Brain microvascular endothelial cell (primary cell): ENCODE measurements around the gene KCNQ1.

Experiments used
- DNase-seq: peaks from one replicate; pipeline ENCODE4 v3.0.0-alpha.2; 2020
- H3K27ac ChIP-seq: fragments of 250-450 bp; sonication (Bioruptor Pico); 2 replicates; pipeline ENCODE4 v1.5.1; 2020; ENCODE audit warnings: mild to moderate bottlenecking, moderate library complexity
- H3K27me3 ChIP-seq: fragments of 250-450 bp; sonication (Bioruptor Pico); replicated peaks from 2 replicates; pipeline ENCODE4 v1.5.1; 2020; ENCODE audit warnings: mild to moderate bottlenecking
- H3K36me3 ChIP-seq: fragments of 250-450 bp; sonication (Bioruptor Pico); replicated peaks from 2 replicates; pipeline ENCODE4 v1.5.1; 2020; ENCODE audit warnings: mild to moderate bottlenecking
- H3K4me3 ChIP-seq: 2 replicates; pipeline ENCODE4 v1.5.1; 2011; ENCODE audit warnings: low read depth, mild to moderate bottlenecking, control low read depth, low read length, moderate library complexity
- in situ Hi-C: cut with HindIII; loops from 2 replicates; pipeline ENCODE4 v1.10.0; 2017; ENCODE audit warnings: low sequenced_read_pairs, low pct_ligation_motif_present
- TF ChIP-seq, protein P1 (sequence below): IDR thresholded peaks from 2 replicates; pipeline ENCODE4 v1.5.1; 2011; ENCODE audit warnings: low read depth, mild to moderate bottlenecking, moderate library complexity, low read length, control low read depth, inconsistent platforms; ENCODE audit errors: missing control alignments

KCNQ1 gene

DNA sequence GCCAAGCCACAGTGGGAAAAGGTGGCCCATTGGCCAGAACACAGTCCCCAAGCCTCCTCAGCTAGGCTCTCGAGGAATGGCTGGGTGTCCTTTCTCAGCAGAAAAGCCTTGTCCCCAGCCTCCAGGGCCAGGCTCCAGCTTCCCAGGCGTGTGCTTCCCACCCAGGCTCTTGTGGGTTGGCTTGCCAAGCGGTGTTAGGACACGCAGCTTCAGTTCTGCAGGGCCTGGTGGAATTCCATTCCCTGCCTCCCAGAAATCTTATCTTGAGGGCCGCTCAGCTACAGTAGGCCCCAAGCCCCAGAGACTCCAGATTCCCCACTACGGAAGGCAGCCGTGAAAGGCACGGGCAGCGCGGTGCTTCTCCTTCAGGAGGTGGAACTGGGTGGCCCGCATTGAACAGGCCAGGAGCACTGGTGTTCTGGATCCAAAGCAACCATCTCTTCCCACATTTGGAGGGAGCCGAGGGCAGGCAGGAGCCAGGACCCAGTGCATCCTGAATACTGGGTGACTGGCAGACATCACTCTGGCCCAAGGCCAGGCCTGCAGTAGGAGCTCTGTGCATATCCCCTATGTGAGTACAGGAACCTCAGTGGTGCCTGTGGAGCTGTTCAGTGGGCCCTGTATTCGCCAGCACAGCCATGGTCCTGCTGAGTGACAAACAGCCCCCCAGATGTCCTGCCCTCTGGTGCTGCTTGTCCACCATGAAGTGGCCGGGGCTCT is 271.7 kb downstream of the KCNQ1 start:
- Histone ChIP-seq H3K27ac (no peak overlapping the region), H3K4me3 (no peak overlapping the region), H3K36me3 (no peaks in the 10 kb centered on the region), H3K27me3 (peaks cover 3% of the 10 kb centered on the region)
- TF ChIP-seq, protein P1, sequence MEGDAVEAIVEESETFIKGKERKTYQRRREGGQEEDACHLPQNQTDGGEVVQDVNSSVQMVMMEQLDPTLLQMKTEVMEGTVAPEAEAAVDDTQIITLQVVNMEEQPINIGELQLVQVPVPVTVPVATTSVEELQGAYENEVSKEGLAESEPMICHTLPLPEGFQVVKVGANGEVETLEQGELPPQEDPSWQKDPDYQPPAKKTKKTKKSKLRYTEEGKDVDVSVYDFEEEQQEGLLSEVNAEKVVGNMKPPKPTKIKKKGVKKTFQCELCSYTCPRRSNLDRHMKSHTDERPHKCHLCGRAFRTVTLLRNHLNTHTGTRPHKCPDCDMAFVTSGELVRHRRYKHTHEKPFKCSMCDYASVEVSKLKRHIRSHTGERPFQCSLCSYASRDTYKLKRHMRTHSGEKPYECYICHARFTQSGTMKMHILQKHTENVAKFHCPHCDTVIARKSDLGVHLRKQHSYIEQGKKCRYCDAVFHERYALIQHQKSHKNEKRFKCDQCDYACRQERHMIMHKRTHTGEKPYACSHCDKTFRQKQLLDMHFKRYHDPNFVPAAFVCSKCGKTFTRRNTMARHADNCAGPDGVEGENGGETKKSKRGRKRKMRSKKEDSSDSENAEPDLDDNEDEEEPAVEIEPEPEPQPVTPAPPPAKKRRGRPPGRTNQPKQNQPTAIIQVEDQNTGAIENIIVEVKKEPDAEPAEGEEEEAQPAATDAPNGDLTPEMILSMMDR: no peak
- in situ Hi-C loops: no loop called here
- no peak for DNase-seq

DNA sequence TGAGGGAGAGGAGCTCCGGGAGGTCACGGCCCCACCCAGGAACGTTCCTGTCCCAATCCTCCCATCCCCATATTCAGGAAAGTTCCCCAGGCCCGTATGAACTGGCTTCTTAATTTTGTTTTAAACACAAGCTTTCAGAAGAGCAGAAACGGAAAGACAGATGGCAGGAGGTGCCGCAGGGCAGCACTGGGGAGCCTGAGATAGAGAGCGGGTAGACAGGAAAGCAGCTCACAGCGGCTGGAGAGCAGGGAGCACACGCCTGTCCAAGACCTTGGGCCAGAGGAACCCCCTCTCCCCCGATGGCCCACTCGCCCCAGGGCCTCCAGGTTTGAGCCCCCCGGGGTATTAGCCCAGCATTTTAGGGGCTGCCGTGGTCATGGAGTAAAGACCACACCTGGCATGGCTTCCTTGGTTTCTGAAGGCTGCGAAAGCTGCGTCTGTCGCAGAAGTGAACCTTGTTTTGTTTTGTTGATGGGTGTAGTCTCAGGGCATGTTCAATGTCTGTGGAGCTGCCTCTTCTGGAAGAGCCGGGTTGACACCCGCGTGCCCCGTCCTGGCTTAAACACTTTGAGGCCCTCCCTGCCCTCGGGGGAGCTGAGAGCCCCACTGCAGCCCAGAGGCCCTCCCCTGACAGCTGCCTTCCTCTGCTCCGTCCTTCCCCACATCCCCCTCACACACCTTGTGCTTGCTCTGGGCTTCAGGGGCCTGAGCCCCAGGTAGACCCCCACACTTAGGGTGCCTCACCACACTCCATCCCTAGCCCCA is 272.9 kb downstream of the KCNQ1 start:
- Histone ChIP-seq H3K27ac (no peak overlapping the region), H3K36me3 (no peaks in the 10 kb centered on the region), H3K4me3 (no peak overlapping the region), H3K27me3 (peaks cover 8% of the 10 kb centered on the region)
- DNase-seq: no peak
- in situ Hi-C loops: no loop called here
- TF ChIP-seq, protein P1: no peak

DNA sequence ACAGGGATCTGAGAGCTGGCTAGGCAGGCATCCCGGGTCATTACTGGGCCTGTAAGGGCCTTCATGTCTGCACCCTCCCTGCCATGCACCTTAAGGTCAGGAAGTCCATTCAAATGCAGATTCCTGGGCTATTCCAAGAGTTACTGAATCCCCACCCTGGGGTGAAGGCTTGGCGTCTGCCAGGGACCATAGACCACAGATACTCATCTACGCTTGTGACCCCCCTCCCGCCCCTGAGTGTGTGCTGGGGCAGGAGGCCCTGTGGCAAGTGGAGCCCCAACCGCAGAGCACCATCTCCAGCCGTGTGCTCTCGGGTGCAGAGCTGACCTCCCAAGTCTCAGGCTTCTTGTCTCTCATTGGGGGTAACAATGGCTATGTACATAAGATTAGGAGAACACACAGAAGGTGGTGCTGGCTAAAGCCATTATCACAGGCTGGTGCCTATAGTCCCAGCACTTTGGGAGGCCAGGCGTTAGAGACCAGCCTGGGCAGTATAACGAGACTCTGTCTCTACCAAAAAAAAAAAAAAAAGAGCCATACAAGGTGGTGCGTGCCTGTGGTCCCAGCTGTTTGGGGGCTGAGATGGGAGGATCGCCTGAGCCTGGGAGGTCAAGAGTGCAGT is 274.1 kb downstream of the KCNQ1 start:
- TF ChIP-seq, protein P1: no peak
- in situ Hi-C loops: no loop called here
- peaks cover 12% of the 10 kb centered on the region for H3K27me3 ChIP-seq
- H3K4me3 ChIP-seq: no peak overlapping the region
- no peak overlapping the region for H3K27ac ChIP-seq
- no peak for DNase-seq
- no peaks in the 10 kb centered on the region for H3K36me3 ChIP-seq

DNA sequence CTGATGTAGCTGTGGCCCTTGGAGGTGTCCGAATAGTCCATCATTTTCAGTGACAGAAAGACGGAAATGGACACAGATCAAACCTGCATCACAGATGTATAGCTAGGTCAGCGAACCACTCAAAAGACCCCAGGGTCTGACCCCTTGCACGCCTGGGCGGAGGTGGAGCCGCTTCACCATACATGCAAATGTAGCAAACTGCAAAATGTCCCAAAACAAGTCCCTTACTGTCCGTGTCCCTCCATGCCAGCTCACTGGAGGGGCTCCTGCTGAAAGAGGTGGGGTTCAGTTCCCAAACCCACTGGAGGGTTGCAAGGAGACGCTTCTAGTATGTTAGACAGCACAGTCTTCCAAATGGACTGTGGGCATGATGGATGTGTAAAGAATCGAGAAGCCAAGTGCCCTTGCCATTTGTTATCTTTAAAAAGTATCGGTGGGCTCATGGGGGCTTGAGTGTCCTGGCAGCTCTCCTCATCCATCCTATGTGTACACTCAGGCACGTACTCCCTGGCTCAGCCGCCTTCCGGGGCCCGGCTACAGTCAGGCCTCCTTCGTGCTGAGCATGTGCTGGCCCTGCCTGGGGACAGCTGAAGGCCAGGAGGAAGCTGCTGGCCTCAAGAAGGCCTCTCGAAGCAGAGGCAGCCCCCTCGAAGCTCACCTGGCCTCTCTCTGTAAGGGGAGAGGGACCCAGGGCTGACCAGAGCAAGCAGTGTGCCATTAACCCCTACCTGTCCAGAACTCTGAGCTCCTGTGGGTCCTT is 275.2 kb downstream of the KCNQ1 start:
- no peak overlapping the region for H3K27ac ChIP-seq
- no peak overlapping the region for H3K4me3 ChIP-seq
- TF ChIP-seq, protein P1: no peak
- no peaks in the 10 kb centered on the region for H3K36me3 ChIP-seq
- no peak for DNase-seq
- H3K27me3 ChIP-seq: peaks cover 13% of the 10 kb centered on the region
- in situ Hi-C loops: no loop called here

DNA sequence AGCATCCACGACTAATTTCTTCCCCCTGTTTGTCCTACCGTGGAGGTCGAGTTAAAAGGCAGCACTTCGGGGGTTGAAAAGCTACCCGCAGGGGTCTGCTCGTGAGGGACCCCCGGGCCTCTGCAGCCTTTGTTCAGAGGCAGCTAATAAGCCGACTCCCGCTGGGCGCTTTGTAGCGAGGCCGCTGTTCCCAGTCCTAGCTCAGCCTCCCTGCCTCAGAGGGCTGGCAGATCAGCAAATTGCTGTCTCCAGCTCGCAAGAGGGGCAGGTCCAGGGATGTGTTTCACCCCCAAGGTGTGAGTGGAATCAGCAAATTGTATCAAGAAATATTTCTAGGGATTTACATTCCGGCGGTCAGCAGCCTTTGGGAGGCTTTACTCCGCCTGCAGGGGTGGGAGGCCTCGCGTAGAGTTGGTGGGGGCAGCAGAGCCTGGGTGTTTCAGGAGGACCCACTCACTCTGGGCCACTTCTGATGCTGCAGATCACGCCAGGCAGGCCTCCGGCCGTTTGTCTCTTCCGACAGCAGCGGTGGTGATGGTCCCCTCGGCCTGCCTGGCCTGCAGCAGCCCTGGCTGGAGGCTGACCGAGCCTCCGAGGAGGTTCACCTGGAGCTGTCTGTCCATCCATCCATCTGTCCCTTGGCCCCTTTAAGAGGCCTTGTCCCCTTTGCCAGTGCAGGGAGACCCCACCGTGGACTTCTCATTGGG is 276.6 kb downstream of the KCNQ1 start:
- no peaks in the 10 kb centered on the region for H3K36me3 ChIP-seq
- peaks cover 16% of the 10 kb centered on the region for H3K27me3 ChIP-seq
- no peak for DNase-seq
- in situ Hi-C loops: no loop called here
- no peak overlapping the region for H3K4me3 ChIP-seq
- TF ChIP-seq, protein P1: no peak
- no peak overlapping the region for H3K27ac ChIP-seq
